ENCODE results near the gene CST1. TPM values are rescaled to one million over a fixed set of nuclear protein-coding genes. Genes with fewer than 3 reads are reported as not detected.
A peak's percentile ranks its signal among the peaks of the same experiment; 100 is the strongest.
"Not testable (repeated sequence)": the region's sequence is repeated elsewhere in the genome, so short reads cannot be mapped to it uniquely, and the experiment has no call there.

The CST1 gene
- total RNA-seq, 1 donor from 2014 or later, result 28.7 TPM

DNA sequence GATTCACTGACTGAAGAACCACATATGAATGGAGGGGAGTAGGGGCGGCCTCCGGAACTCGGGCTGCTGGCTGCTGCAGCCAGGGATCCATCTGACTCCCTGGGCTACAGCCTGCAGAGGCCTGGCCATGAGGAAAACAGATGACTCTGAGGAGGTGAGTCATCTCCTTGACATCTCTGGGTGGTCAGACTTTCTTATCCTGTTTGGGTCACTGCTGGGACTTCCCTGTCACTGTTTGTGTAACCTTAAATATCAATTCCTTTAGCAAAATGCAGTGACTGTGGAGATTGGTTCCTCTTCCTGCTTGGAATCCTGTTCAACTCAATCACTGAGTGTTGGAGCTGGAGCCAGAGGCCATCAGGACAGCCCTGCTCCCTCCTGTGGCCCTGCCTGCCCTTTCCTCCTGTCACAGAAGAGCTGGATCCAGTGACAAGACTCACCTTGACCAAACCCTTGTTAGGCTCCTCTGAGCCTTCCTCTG lies 4.4 kb upstream of the CST1 start:
- peak; percentile 22 for DNase-seq (ENCODE audit: low spot score)

GRCh38 chr20:23754731-23755130 lies 4.0 kb upstream of the CST1 start:
- DNase-seq (ENCODE audit: low spot score), result no peak

DNA sequence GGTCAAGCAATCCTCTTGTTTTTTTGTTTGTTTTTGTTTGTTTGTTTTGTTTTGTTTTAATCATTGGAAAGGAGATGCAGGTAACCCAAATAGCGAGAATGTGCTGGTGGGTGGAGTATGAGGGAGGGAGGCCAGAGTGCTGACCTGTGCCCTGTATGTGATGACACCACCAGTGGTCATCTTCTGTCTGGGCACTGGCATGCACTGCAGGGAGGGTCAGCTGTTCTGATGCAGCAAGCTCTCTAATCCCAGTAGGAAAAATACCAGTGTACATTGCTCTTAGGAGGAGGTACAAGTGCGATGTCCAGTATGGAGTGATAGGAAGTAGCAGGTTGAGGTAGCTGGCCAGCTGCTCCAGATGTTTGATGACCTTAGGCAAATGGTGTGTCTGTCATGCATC lies 2.9 kb upstream of the CST1 start:
- DNase-seq (ENCODE audit: low spot score), result no peak

- no peak for DNase-seq (ENCODE audit: low spot score)
Measured at GRCh38 chr20:23753194-23753548, 2.4 kb upstream of the CST1 start.

DNA sequence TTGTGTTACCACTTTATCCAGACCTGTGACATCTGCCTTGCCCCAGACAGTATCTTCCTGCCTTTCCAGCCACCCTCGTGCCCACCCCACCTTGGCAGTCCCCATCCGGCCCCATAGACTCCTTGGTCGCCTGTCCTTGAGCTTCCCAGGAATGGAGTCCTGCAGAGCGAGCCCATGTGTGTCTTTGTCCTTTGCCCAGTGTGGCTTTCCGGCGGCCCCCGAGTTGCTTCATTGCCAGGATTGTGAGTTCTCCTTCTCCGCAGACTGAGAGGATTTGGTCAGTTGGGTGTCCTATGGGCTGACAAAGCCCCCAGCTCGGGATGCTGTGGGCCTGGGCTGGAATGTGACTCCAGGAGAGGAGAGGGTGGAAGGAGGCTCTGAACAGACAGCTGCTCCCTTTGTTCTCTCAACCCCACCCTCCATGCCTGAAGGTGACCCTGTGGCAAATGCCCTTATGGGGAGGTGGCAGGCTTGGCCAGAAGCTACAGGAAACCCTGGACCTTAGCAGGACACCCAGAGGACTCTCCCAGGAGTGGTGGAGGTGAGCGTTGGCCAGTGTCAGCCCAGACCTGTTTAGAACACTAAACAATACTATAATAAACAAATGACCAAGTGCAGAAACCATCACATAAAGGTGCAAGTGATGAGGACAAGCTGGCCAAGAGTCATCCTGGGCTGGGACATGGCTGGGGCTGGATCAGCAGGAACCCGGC lies 1.9 kb upstream of the CST1 start:
- DNase-seq (ENCODE audit: low spot score), result no peak

- DNase-seq (ENCODE audit: low spot score), result no peak
Measured at GRCh38 chr20:23752019-23752418, 1.3 kb upstream of the CST1 start.

- DNase-seq (ENCODE audit: low spot score), result no peak
Measured at GRCh38 chr20:23749746-23750145, 989 bp downstream of the CST1 start.

DNA sequence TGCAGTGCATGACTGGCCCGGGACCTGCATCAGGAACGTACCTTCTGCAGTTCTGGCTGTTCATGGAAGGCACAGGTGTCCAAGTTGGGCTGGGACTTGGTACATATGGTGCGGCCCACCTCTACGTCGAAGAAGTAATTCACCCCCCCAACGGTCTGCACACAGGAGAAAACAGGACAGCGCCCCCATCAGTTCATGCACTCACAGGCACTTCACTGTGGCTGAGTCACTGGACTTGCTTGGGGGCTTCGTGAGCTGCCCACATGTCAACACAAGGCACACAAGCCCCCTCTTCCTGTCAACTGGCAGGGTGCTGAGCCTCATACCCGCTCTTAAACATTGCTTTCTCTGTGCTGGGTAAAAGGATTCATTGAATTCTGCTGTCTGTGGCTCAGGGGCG lies 1.8 kb downstream of the CST1 start:
- not testable (repeated sequence) for DNase-seq (ENCODE audit: low spot score)

DNA sequence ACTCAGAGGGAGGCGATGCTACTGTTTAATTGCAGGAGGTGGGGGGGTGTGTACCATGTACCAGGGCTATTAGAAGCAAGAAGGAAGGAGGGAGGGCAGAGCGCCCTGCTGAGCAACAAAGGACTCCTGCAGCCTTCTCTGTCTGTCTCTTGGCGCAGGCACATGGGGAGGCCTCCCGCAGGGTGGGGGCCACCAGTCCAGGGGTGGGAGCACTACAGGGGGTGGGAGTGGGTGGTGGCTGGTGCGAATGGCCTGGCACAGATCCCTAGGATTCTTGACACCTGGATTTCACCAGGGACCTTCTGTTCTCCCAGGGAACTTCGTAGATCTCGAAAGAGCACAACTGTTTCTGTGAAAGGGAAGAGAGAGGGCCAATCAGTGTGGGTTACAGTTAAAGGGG lies 3.2 kb downstream of the CST1 start:
- not testable (repeated sequence) for DNase-seq (ENCODE audit: low spot score)

- DNase-seq (ENCODE audit: low spot score), result not testable (repeated sequence)
Measured at GRCh38 chr20:23747092-23747491, 3.6 kb downstream of the CST1 start.

GRCh38 chr20:23746321-23746720 lies 4.4 kb downstream of the CST1 start:
- DNase-seq (ENCODE audit: low spot score), result no peak

- DNase-seq (ENCODE audit: low spot score), result no peak
Measured at GRCh38 chr20:23745247-23745646, 5.5 kb downstream of the CST1 start.

- no peak for DNase-seq (ENCODE audit: low spot score)
Measured at GRCh38 chr20:23744817-23745216, 5.9 kb downstream of the CST1 start.

- not testable (repeated sequence) for DNase-seq (ENCODE audit: low spot score)
Measured at GRCh38 chr20:23735391-23735790, 15.3 kb downstream of the CST1 start.

- not testable (repeated sequence) for DNase-seq (ENCODE audit: low spot score)
Measured at GRCh38 chr20:23734949-23735348, 15.8 kb downstream of the CST1 start.

DNA sequence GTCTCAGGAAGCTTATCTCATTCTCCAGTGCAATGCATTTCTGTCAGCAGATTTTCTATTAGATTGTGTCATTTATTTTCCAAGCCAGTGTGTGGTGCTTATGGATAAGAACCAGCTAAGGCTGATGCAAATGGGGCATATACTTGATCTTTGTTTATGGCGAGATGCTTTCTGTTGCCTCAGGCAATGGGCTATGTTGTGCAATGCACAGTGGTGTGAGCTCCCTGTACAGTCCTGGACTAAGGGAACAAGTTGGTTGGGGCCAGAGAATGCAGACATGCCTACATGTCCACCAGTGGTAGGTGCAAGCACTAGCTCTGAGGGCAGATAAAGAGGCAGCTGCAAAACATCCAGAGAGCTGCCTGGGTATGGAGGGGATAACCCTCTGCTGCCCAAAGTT lies 16.3 kb downstream of the CST1 start:
- not testable (repeated sequence) for DNase-seq (ENCODE audit: low spot score)

DNA sequence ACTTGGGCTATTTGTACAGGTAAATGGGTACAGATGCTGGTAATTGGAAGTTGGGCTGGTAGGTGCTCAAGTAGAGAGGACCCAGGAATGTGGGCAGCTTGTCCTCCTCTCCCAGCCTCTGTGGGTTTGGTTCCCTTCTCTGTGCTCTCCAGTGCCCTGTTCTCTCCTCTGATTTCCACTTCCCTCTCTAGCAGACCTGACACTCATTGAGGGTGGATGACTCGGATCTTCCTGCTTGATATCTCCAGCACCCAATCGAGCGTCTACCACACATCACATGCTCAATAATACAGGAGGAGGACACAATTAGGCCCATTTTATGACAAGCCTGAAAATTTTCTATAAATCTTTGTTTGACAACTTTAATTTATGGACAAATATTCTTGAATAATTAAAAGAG lies 23.7 kb downstream of the CST1 start:
- no peak for DNase-seq (ENCODE audit: low spot score)

GRCh38 chr20:23725102-23725501 lies 25.6 kb downstream of the CST1 start:
- no peak for DNase-seq (ENCODE audit: low spot score)

DNA sequence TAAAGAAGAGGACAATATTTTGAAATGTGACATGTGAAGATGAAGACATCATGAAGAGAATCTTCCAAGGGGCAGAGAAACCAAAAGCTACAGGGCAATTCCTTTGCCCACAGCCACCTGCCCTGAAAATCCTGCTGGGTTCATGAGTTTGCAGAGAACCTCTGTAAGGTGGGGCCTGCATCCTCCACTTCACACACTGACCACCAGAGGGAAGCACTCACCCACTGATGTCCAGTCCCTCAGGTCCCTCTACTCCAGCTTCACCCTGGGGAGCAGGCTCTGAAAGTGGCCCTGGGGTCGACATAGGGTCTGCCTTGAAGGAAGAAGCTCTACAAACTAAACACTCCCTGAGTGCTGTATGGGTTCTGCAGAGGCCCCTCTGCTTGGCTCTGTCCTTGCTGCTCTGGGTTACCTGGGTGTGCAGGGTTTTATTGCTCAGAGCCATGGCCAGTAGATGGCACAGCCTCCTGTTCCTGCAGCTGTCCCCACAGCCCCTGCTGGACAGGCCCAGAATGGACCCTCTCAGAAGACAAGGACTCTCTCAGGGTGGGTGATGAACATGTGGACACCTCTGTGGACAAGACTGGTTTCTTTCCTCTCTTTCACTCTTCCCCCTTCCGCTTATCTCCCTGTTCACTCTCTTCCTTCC lies 27.0 kb downstream of the CST1 start:
- DNase-seq (ENCODE audit: low spot score), result peak; percentile 40

DNA sequence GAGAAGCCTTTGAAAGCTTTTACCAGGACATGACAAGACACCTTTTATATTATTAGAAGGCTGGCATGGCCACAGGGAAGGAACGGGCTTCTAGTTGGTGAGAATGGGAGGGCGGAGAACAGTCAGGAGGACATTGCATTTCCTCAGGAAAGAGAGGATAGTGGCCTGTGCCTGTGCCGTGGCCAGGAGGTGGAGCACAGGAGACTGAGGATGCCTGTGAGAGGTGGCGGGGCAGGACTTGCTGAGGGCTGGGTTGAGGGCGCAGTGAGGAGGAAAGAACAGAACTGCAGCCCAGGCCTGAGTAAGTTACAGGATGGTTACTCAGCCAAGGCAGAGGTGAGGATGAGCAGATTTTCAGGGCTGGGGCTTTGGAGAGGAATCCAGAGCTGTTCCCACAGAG lies 27.9 kb downstream of the CST1 start:
- not testable (repeated sequence) for DNase-seq (ENCODE audit: low spot score)

- no peak for DNase-seq (ENCODE audit: low spot score)
Measured at GRCh38 chr20:23721962-23722361, 28.8 kb downstream of the CST1 start.

GRCh38 chr20:23719351-23719750 lies 31.4 kb downstream of the CST1 start:
- DNase-seq (ENCODE audit: low spot score), result not testable (repeated sequence)

GRCh38 chr20:23711778-23712177 lies 39.0 kb downstream of the CST1 start:
- not testable (repeated sequence) for DNase-seq (ENCODE audit: low spot score)

All from mucosa of gallbladder (tissue), 1 donor.